Fibroblast of lung (primary cell): ENCODE measurements around the gene FAM219B.

Experiments used
- CTCF ChIP-seq, 2 donors: IDR thresholded peaks in 1 of 2; conservative IDR thresholded peaks in 1 of 2; 1 replicate in 1 of 2; 2 replicates in 1 of 2; pipeline ENCODE4 v1.5.1; 2011 to 2012; ENCODE audit warnings: low read length in 2 of 2, control low read depth in 1 of 2, inconsistent platforms in 1 of 2, low read depth in 1 of 2, mild to moderate bottlenecking in 1 of 2
- EZH2 ChIP-seq: IDR thresholded peaks from 2 replicates; pipeline ENCODE4 v1.5.1; 2012; ENCODE audit warnings: low read length, control low read depth, mild to moderate bottlenecking; ENCODE audit errors: missing control alignments

GRCh38 chr15:74878273-74878672, 28.4 kb downstream of the FAM219B start:
- no peak for TF ChIP-seq CTCF (conservative IDR thresholded peaks at IDR 0.05 in 1 of 2, IDR thresholded peaks at IDR 0.05 in 1 of 2; ENCODE audit: low read depth in 1 of 2, low read length in 2 of 2)
- TF ChIP-seq EZH2, result no peak
